Dedifferentiated amniotic fluid mesenchymal stem cell (primary cell): ENCODE results near the gene SYTL2.

Source experiments
- DNase-seq: peaks from one replicate; pipeline ENCODE4 v3.0.0-alpha.2; 2016; ENCODE audit errors: extremely low spot score

Gene SYTL2

GRCh38 chr11:85827748-85828639 lies 17.1 kb upstream of the SYTL2 start:
- DNase-seq, result peak; percentile 83

GRCh38 chr11:85826116-85826855 lies 15.3 kb upstream of the SYTL2 start:
- no peak for DNase-seq

GRCh38 chr11:85825616-85826015 lies 14.7 kb upstream of the SYTL2 start:
- DNase-seq, result no peak

GRCh38 chr11:85823816-85824215 lies 12.9 kb upstream of the SYTL2 start:
- no peak for DNase-seq

- DNase-seq, result no peak
Observed at GRCh38 chr11:85822814-85823213, 11.9 kb upstream of the SYTL2 start.

- DNase-seq, result no peak
Observed at GRCh38 chr11:85821636-85822035, 10.7 kb upstream of the SYTL2 start.

- no peak for DNase-seq
Observed at GRCh38 chr11:85819441-85819840, 8.5 kb upstream of the SYTL2 start.

GRCh38 chr11:85815186-85815931 lies 4.4 kb upstream of the SYTL2 start:
- peak; percentile 82 for DNase-seq

GRCh38 chr11:85813721-85814120 lies 2.8 kb upstream of the SYTL2 start:
- no peak for DNase-seq

- DNase-seq, result no peak
Observed at GRCh38 chr11:85811624-85812023, 683 bp upstream of the SYTL2 start.

GRCh38 chr11:85810521-85810870 lies 445 bp downstream of the SYTL2 start:
- no peak for DNase-seq

GRCh38 chr11:85809863-85810262 lies 1.1 kb downstream of the SYTL2 start:
- DNase-seq, result no peak

GRCh38 chr11:85809191-85809590 lies 1.8 kb downstream of the SYTL2 start:
- no peak for DNase-seq

GRCh38 chr11:85806876-85807275 lies 4.1 kb downstream of the SYTL2 start:
- DNase-seq, result no peak

- no peak for DNase-seq
Observed at GRCh38 chr11:85806016-85806415, 4.9 kb downstream of the SYTL2 start.

GRCh38 chr11:85805387-85805786 lies 5.6 kb downstream of the SYTL2 start:
- DNase-seq, result no peak

- DNase-seq, result no peak
Observed at GRCh38 chr11:85803920-85804319, 7.0 kb downstream of the SYTL2 start.

GRCh38 chr11:85803303-85803702 lies 7.6 kb downstream of the SYTL2 start:
- DNase-seq, result no peak

- no peak for DNase-seq
Observed at GRCh38 chr11:85801527-85801926, 9.4 kb downstream of the SYTL2 start.

GRCh38 chr11:85800595-85801342 lies 10.2 kb downstream of the SYTL2 start:
- DNase-seq, result no peak

GRCh38 chr11:85799142-85799541 lies 11.8 kb downstream of the SYTL2 start:
- DNase-seq, result no peak

- no peak for DNase-seq
Observed at GRCh38 chr11:85798361-85798760, 12.6 kb downstream of the SYTL2 start.
